ENCODE data around the gene SECISBP2. TPM values are rescaled to one million over a fixed set of nuclear protein-coding genes. Genes with fewer than 3 reads are reported as not detected.

The SECISBP2 gene
- total and polyA plus RNA-seq, 2 of the 13 experiments (the other 11 are each of a cell fraction or from before 2014, with no cell fraction given): 32.4 to 38.0 TPM

DNA sequence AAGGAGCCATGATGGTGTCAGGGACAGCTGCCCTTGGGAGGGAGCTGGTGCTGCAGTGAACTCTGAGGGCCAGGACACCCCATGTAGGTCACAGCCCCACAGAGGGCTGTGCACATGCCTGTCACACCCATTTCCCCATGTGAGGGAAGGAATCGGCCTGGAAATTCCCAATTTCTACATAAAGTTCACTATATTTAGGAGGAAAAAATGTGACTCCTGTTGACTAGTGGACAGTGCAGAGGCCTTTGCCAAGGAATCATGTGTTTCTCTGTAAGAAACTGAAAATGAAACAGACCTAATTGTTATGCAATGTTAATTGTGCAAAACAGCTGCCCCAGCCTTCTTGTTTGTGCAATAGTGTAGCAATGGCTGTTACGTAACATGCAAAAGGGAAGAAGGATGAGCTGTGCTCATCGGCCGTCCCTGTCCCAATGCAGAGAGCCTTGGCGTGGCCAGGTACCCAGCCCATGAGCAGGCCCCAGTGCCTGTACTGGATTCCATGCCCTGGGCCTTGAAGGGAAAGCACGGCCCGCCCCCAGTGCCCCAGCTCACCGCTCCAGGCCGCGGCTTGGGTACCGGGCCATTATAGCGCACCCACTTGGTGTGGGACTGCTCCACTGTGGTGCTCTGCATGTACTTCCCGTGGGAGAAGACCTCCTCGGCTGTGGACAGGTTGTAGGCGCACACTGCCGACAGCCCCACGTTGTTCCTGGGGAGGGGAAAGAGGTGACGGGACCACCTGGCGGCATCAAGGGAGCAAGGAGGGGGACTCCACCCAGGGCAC is 70.0 kb downstream of the SECISBP2 start (continued):
- TF ChIP-seq ARID5B (CRISPR knock-in tag; IDR thresholded peaks at IDR 0.05): peak; percentile 72
- TF ChIP-seq JARID2 (CRISPR knock-in tag; IDR thresholded peaks at IDR 0.05; ENCODE audit: insufficient replicate concordance): no peak
- TF ChIP-seq PBX3 (CRISPR knock-in tag; IDR thresholded peaks at IDR 0.05; ENCODE audit: borderline replicate concordance): no peak
- TF ChIP-seq, protein P1, sequence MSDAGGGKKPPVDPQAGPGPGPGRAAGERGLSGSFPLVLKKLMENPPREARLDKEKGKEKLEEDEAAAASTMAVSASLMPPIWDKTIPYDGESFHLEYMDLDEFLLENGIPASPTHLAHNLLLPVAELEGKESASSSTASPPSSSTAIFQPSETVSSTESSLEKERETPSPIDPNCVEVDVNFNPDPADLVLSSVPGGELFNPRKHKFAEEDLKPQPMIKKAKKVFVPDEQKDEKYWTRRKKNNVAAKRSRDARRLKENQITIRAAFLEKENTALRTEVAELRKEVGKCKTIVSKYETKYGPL (CRISPR knock-in tag; IDR thresholded peaks at IDR 0.05): peak; percentile 97
- TF ChIP-seq FOXJ3 (CRISPR knock-in tag; IDR thresholded peaks at IDR 0.05; ENCODE audit: borderline replicate concordance): 0 out of 2 replicates have a peak, but pooled peaks have one; percentile 30
- no peak for TF ChIP-seq ZNF563 (CRISPR knock-in tag; IDR thresholded peaks at IDR 0.05)
- TF ChIP-seq SP140L (CRISPR knock-in tag; IDR thresholded peaks at IDR 0.05; ENCODE audit: borderline replicate concordance): no peak
- no peak for TF ChIP-seq RARG (CRISPR knock-in tag; IDR thresholded peaks at IDR 0.05; ENCODE audit: low read depth)
- peak; percentile 59; the same call in 1 of the 2 replicates for TF ChIP-seq THAP11 (CRISPR knock-in tag; IDR thresholded peaks at IDR 0.05)
- no peak for TF ChIP-seq ZBTB42 (CRISPR knock-in tag; IDR thresholded peaks at IDR 0.05)
- peak; percentile 46 for TF ChIP-seq GABPB1 (CRISPR knock-in tag; IDR thresholded peaks at IDR 0.05)
- TF ChIP-seq MAFF (IDR thresholded peaks at IDR 0.05; ENCODE audit: low read depth, low read length): no peak
- no peak for TF ChIP-seq ZNF333 (CRISPR knock-in tag; IDR thresholded peaks at IDR 0.05; ENCODE audit: borderline replicate concordance)
- TF ChIP-seq, protein P2, sequence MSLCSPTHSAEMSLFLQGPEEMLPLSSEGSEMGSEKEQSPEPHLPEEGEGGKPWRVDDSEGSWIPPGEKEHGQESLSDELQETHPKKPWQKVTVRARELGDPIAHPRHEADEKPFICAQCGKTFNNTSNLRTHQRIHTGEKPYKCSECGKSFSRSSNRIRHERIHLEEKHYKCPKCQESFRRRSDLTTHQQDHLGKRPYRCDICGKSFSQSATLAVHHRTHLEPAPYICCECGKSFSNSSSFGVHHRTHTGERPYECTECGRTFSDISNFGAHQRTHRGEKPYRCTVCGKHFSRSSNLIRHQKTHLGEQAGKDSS (CRISPR knock-in tag; IDR thresholded peaks at IDR 0.05; ENCODE audit: borderline replicate concordance, low read depth): no peak
- no peak for TF ChIP-seq ZNF207 (IDR thresholded peaks at IDR 0.05; ENCODE audit: borderline replicate concordance)
- peak; percentile 85; the same call in 1 of the 2 replicates for TF ChIP-seq KDM1A (CRISPR knock-in tag; IDR thresholded peaks at IDR 0.05)
- no peak for TF ChIP-seq ERF (CRISPR knock-in tag; IDR thresholded peaks at IDR 0.05)
- TF ChIP-seq ZNF382 (CRISPR knock-in tag; IDR thresholded peaks at IDR 0.05; ENCODE audit: borderline replicate concordance): no peak
- no peak for TF ChIP-seq AKAP8 (CRISPR knock-in tag; IDR thresholded peaks at IDR 0.05)
- TF ChIP-seq ZMYM2 (CRISPR knock-in tag; IDR thresholded peaks at IDR 0.05): no peak
- peak; percentile 99 for TF ChIP-seq CEBPB (IDR thresholded peaks at IDR 0.05; ENCODE audit: borderline replicate concordance, low read depth, low read length)
- TF ChIP-seq SIN3A (IDR thresholded peaks at IDR 0.05; ENCODE audit: borderline replicate concordance, low read depth, low read length): no peak
- no peak for TF ChIP-seq ZNF180 (CRISPR knock-in tag; IDR thresholded peaks at IDR 0.05; ENCODE audit: borderline replicate concordance, low read depth)
- TF ChIP-seq CBX2 (IDR thresholded peaks at IDR 0.05; ENCODE audit: low read depth, low read length): no peak
- no peak for TF ChIP-seq CBX2 (CRISPR knock-in tag; IDR thresholded peaks at IDR 0.05; ENCODE audit: low read depth)
